ENCODE results near the gene MACROD2.

GRCh38 chr20:15011631-15012030 lies 1016.3 kb downstream of the MACROD2 start:
- TF ChIP-seq CTCF (IDR thresholded peaks at IDR 0.05; ENCODE audit: insufficient read depth, low read depth, low read length) (no peak), EZH2 (IDR thresholded peaks at IDR 0.05; ENCODE audit: insufficient read depth, low read length) (no peak)
